ENCODE measurements around the gene FKBP1B. TPM values are rescaled to one million over a fixed set of nuclear protein-coding genes. Genes with fewer than 3 reads are reported as not detected.
"Not testable (repeated sequence)": the region's sequence is repeated elsewhere in the genome, so short reads cannot be mapped to it uniquely, and the experiment has no call there.

FKBP1B gene
- total RNA-seq, 1 experiment from 2014 or later = 43.5 TPM

DNA sequence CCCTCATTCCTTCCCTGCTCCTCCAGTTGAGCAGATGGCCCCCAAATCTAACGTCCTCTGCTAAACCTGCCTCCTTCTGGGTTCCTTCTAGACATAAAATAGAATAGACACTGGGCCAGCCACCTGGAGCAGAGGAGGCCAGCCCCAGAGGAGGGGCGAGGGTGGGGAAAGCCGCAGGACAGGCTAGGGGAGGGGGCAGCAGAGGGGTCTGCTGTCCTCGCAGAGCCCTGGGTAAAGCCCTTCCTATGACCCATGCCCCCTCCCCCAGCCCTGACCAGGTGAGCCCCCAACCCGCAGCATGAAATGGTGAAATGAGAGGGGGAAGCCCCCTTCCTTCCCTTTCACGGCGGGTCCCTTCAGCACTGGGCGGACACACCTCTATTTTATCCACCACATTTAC is 31.8 kb upstream of the FKBP1B start:
- Histone ChIP-seq H3K27me3 (ENCODE audit: control insufficient read depth, insufficient read depth, low read length) (no peaks in the 10 kb centered on the region), H3K4me3 (ENCODE audit: insufficient read depth, low read depth, low read length) (no peak overlapping the region), H3K36me3 (replicated peaks; ENCODE audit: control insufficient read depth, insufficient read depth, low read length) (peaks cover 1% of the 10 kb centered on the region)
- peak; percentile 56 for DNase-seq

DNA sequence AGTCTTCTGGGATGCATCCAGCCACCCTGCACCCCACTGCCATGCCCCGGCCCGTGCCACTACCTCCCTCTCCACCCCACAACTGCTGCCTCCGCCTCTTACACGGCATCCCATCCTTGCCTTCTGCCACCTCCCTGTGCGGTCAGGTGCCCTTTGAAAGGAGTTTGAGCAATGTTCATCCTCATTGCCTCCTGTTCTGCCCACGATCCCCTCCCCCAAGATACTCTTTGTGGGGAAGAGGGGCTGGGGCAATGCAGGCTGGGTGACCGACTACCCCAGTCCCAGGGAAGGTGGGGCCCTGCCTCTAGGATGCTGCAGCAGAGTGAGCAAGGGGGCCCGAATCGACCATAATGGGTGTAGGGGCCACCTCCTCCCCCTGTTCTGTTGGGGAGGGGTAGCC is 31.3 kb upstream of the FKBP1B start:
- peak; percentile 33 for DNase-seq
- Histone ChIP-seq H3K36me3 (replicated peaks; ENCODE audit: control insufficient read depth, insufficient read depth, low read length) (peaks cover 4% of the 10 kb centered on the region), H3K27me3 (ENCODE audit: control insufficient read depth, insufficient read depth, low read length) (no peaks in the 10 kb centered on the region), H3K4me3 (ENCODE audit: insufficient read depth, low read depth, low read length) (no peak overlapping the region)

- no peak for DNase-seq
- Histone ChIP-seq H3K27me3 (ENCODE audit: control insufficient read depth, insufficient read depth, low read length) (no peaks in the 10 kb centered on the region), H3K36me3 (replicated peaks; ENCODE audit: control insufficient read depth, insufficient read depth, low read length) (peaks cover 6% of the 10 kb centered on the region), H3K4me3 (ENCODE audit: insufficient read depth, low read depth, low read length) (no peak overlapping the region)
Measured at GRCh38 chr2:24019729-24020128, 29.8 kb upstream of the FKBP1B start.

- Histone ChIP-seq H3K27me3 (ENCODE audit: control insufficient read depth, insufficient read depth, low read length) (no peaks in the 10 kb centered on the region), H3K4me3 (ENCODE audit: insufficient read depth, low read depth, low read length) (no peak overlapping the region)
- DNase-seq = peak; percentile 16
Measured at GRCh38 chr2:24020244-24020643, 29.3 kb upstream of the FKBP1B start.

DNA sequence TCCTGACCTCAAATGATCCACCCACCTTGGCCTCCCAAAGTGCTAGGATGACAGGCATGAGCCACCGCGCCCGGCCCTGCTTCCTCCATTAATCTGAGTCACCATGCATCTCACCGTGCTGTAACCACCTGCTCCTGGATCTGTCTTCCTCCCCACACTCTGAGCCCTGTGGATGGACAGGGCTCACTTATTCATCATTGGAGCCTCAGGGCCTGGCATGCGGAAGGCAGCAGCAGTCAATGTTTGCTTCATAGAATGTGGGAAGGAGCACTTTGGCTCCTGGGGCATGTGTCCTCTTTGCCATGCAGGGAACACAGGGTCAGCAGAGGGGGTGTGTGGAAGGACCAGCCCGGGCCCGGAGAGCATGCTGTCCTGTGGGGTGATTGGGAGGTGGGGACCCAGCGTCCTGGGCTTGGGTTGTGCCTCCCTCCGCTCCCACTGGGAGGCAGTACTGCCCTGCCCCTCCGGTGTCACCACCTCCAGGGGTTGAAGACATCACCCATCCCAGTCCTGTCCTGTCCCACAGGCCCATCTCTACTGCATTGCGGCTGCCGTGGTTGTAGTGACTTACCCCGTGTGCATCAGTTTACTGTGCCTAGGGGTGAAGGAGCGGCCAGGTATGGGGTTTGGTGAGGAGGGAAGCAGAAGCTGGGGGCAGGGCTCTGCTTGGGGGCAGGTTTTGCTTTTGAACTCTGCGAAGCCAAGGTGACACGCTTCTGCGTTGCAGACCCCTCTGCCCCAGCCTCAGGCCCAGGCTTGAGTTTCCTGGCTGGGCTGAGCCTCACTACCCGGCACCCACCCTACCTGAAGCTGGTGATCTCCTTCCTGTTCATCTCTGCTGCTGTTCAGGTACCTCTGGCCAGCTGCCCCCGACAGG is 28.2 kb upstream of the FKBP1B start:
- peak; percentile 92 for DNase-seq
- H3K36me3 ChIP-seq (replicated peaks; ENCODE audit: control insufficient read depth, insufficient read depth, low read length) = peaks cover 7% of the 10 kb centered on the region
- no peak overlapping the region for H3K4me3 ChIP-seq (ENCODE audit: insufficient read depth, low read depth, low read length)
- H3K27me3 ChIP-seq (ENCODE audit: control insufficient read depth, insufficient read depth, low read length) = no peaks in the 10 kb centered on the region

More at GRCh38 chr2:24020244-24020643, 29.3 kb upstream of the FKBP1B start:
- peaks cover 6% of the 10 kb centered on the region for H3K36me3 ChIP-seq (replicated peaks; ENCODE audit: control insufficient read depth, insufficient read depth, low read length)

DNA sequence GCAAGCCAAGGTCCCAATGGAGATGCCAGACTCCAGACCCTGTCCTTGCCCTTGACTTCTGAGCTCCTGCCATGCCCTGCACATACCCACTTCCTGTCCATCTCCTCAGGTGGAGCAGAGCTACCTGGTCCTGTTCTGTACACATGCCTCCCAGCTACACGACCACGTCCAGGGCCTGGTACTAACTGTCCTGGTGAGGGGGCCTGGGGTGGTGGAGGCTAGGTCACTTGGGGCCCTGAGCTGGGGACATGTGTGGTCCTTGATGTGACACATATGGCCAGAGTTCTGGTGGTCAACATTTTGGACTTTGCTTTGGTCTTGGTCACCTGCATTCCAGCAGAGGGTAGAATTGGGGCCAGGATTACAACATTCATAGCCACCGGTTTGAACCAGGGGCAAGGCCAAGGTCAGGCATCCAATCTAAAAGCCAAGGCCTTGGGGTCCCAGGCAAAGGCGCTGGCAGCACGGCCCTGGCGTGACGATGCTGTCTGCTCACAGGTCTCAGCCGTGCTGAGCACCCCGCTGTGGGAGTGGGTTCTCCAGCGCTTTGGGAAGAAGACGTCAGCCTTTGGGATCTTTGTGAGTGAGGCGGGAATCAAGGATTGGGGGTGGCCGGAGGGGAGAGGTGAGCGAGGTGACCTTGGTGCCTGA is 27.1 kb upstream of the FKBP1B start:
- Histone ChIP-seq H3K27me3 (ENCODE audit: control insufficient read depth, insufficient read depth, low read length) (no peaks in the 10 kb centered on the region), H3K4me3 (ENCODE audit: insufficient read depth, low read depth, low read length) (no peak overlapping the region), H3K36me3 (replicated peaks; ENCODE audit: control insufficient read depth, insufficient read depth, low read length) (peaks cover 7% of the 10 kb centered on the region)
- no peak for DNase-seq

- H3K4me3 ChIP-seq (ENCODE audit: insufficient read depth, low read depth, low read length) = no peak overlapping the region
- H3K36me3 ChIP-seq (replicated peaks; ENCODE audit: control insufficient read depth, insufficient read depth, low read length) = peaks cover 7% of the 10 kb centered on the region
- no peaks in the 10 kb centered on the region for H3K27me3 ChIP-seq (ENCODE audit: control insufficient read depth, insufficient read depth, low read length)
- no peak for DNase-seq
Measured at GRCh38 chr2:24022975-24023575, 26.5 kb upstream of the FKBP1B start.

GRCh38 chr2:24024018-24024417 is 25.5 kb upstream of the FKBP1B start:
- DNase-seq = peak; percentile 66
- no peaks in the 10 kb centered on the region for H3K27me3 ChIP-seq (ENCODE audit: control insufficient read depth, insufficient read depth, low read length)
- no peak overlapping the region for H3K4me3 ChIP-seq (ENCODE audit: insufficient read depth, low read depth, low read length)
- peaks cover 7% of the 10 kb centered on the region for H3K36me3 ChIP-seq (replicated peaks; ENCODE audit: control insufficient read depth, insufficient read depth, low read length)

DNA sequence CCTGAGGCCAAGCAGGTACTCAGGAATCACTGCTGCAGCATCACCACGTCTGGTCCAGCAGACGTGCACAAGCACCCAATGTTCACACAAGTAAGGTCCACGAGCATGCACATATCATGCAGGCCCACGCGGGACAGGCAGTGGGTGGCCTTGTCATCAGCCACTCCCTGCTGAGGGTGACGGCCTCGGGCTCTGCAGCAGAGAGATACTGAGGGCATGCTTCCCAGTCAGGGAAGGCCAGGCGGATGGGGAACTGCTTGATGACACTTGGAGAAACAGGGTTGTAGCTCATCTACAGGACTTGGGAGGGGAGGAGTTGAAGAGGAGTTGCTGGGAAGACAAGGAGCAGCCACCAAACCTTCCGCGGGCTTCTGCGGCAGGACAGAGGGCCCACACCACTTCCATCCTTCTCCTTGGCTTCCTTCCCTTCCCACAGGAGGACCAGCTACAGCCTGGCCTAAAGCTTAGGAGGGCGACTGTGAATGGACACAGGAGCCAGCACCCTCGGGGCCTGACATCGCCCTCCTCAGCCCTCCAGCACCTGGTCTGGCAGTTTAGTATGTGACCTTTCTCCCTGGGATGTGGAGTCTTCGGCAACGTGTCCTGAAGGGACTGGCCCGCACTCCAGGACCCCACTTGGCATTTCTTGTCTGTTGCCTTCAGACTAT is 24.4 kb upstream of the FKBP1B start:
- Histone ChIP-seq H3K4me3 (ENCODE audit: insufficient read depth, low read depth, low read length) (no peak overlapping the region), H3K36me3 (replicated peaks; ENCODE audit: control insufficient read depth, insufficient read depth, low read length) (peaks cover 12% of the 10 kb centered on the region), H3K27me3 (ENCODE audit: control insufficient read depth, insufficient read depth, low read length) (no peaks in the 10 kb centered on the region)
- DNase-seq = no peak

DNA sequence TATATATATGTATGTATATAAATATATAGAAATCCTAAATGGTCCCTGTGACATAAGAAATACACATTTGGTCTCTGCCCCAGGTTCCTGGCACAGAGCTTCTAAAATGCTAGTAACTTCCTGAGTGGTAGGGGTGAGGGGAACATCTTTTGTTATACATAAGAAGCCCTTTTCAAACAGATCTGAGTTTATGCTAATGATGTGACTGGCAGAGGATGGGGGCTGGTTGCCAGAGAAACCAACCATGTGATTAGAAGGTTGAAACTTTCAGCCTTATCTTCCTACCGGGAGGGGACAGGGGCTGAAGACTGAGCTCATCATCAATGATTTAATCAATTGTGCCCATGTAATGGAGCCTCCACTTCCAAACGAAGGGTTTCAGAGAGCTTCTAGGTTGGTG is 23.3 kb upstream of the FKBP1B start:
- no peaks in the 10 kb centered on the region for H3K27me3 ChIP-seq (ENCODE audit: control insufficient read depth, insufficient read depth, low read length)
- peaks cover 20% of the 10 kb centered on the region for H3K36me3 ChIP-seq (replicated peaks; ENCODE audit: control insufficient read depth, insufficient read depth, low read length)
- no peak overlapping the region for H3K4me3 ChIP-seq (ENCODE audit: insufficient read depth, low read depth, low read length)
- DNase-seq = peak; percentile 72

DNA sequence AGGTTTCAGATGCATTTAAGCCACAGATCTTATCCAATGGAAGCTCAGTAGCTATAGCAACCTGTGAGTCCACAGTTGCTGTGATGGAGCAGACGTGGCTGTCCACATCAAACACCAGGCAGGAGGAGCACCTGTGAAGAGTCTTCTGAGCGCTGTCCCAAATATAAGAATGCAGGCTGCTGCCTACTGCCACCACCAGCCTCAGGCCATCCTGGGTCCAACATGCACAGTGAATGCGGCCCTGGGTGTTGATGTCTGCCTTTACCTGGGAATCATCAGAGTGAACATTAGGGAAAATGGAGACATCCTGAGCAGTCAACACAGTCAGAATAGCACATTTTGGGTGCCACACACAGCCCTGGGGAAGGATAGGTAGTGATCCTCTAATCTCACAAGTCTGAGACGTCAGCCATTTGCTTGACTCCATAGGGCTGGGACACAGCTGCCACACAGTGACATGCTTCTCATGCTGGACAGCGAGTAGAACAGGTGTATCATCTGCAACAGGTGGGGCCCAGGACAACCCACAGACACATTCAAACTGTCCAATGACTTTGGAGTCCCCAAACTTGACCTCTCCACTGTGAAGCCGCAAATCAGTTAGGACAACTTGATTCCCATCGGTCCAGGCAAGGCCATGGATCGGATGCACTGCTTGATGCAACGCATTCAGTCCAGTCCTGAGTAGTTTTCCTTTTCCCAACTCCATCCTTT is 10.6 kb upstream of the FKBP1B start:
- peaks cover 10% of the 10 kb centered on the region for H3K36me3 ChIP-seq (replicated peaks; ENCODE audit: control insufficient read depth, insufficient read depth, low read length)
- DNase-seq = no peak
- H3K4me3 ChIP-seq (ENCODE audit: insufficient read depth, low read depth, low read length) = no peak overlapping the region
- no peaks in the 10 kb centered on the region for H3K27me3 ChIP-seq (ENCODE audit: control insufficient read depth, insufficient read depth, low read length)

GRCh38 chr2:24040511-24040910 is 9.0 kb upstream of the FKBP1B start:
- Histone ChIP-seq H3K36me3 (replicated peaks; ENCODE audit: control insufficient read depth, insufficient read depth, low read length) (peaks cover 10% of the 10 kb centered on the region), H3K27me3 (ENCODE audit: control insufficient read depth, insufficient read depth, low read length) (no peaks in the 10 kb centered on the region), H3K4me3 (ENCODE audit: insufficient read depth, low read depth, low read length) (no peak overlapping the region)
- DNase-seq = no peak

DNA sequence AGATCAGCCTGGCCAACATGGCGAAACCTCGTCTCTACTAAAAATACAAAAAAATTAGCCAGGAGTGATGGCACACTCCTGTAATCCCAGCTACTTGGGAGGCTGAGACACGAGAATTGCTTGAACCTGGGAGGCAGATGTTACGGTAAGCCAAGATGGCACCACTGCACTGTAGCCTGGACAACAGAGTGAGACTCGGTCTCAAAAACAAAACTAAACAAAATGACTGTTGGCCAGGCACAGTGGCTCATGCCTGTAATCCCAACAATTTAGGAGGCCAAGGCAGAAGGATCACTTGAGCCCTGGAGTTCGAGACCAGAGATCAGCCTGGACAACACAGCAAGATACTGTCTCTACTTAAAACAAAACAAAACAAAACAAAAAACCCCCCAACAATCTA is 6.4 kb upstream of the FKBP1B start:
- H3K36me3 ChIP-seq (replicated peaks; ENCODE audit: control insufficient read depth, insufficient read depth, low read length); H3K27me3 ChIP-seq (ENCODE audit: control insufficient read depth, insufficient read depth, low read length); H3K4me3 ChIP-seq (ENCODE audit: insufficient read depth, low read depth, low read length); DNase-seq: not testable (repeated sequence)

Measured in H7 (cell line).